Omental fat pad (tissue), 4 donors: ENCODE measurements around the gene CDC34. TPM values are rescaled to one million over a fixed set of nuclear protein-coding genes. Genes with fewer than 3 reads are reported as not detected.
A peak's percentile ranks its signal among the peaks of the same experiment; 100 is the strongest.

Source experiments
- ATAC-seq: fragments of 150-250 bp; one replicate; pipeline ENCODE4 v1.9.1; 2016; ENCODE audit warnings: mild to moderate bottlenecking, moderate library complexity; ENCODE audit not compliant: low FRiP score
- DNase-seq: peaks from one replicate; pipeline ENCODE4 v3.0.0-alpha.2; 2019; ENCODE audit warnings: low spot score
- total RNA-seq, 4 donors: library from RNA; depleted of rRNA; stranded (reverse); fragments of >200 nt; gene quantifications; one replicate each; pipeline ENCODE4 v1.1.0, GENCODE V29; 2016
- TF ChIP-seq, protein P1 (sequence below), 3 donors: fragments of 450-650 bp; IDR thresholded peaks; one replicate each; pipeline ENCODE4 v1.5.1; 2016 to 2017; ENCODE audit warnings: antibody characterized with exemption in 3 of 3, mild to moderate bottlenecking in 3 of 3, moderate library complexity in 2 of 3

Gene CDC34
- total RNA-seq, 4 donors from 2014 or later = 40.2 to 67.7 (median 55.5) TPM

DNA sequence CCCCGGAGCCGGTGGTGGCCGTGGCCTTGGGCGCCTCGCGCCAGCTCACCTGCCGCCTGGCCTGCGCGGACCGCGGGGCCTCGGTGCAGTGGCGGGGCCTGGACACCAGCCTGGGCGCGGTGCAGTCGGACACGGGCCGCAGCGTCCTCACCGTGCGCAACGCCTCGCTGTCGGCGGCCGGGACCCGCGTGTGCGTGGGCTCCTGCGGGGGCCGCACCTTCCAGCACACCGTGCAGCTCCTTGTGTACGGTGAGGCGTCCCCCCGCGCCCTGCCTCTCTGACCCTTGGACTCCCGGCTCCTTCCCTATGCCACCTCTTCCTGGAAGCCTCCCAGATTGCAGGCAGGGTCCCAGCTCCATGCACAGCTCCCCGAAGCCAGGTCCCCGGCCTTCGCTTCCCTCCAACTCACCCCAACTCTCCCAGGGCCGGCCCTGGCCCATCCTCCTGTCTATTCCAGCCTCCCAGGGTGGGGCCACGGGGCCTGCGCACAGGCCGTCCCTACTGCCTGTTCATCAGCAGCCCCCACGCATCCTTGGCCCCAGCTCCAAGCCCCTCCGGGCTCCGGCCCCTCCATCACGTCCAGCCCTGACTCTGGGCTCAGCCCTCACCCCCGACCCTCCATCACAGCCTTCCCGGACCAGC is 33.6 kb upstream of the CDC34 start:
- DNase-seq (no peak), ATAC-seq (no peak)
- TF ChIP-seq, protein P1, sequence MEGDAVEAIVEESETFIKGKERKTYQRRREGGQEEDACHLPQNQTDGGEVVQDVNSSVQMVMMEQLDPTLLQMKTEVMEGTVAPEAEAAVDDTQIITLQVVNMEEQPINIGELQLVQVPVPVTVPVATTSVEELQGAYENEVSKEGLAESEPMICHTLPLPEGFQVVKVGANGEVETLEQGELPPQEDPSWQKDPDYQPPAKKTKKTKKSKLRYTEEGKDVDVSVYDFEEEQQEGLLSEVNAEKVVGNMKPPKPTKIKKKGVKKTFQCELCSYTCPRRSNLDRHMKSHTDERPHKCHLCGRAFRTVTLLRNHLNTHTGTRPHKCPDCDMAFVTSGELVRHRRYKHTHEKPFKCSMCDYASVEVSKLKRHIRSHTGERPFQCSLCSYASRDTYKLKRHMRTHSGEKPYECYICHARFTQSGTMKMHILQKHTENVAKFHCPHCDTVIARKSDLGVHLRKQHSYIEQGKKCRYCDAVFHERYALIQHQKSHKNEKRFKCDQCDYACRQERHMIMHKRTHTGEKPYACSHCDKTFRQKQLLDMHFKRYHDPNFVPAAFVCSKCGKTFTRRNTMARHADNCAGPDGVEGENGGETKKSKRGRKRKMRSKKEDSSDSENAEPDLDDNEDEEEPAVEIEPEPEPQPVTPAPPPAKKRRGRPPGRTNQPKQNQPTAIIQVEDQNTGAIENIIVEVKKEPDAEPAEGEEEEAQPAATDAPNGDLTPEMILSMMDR (IDR thresholded peaks at IDR 0.05) = no peak

DNA sequence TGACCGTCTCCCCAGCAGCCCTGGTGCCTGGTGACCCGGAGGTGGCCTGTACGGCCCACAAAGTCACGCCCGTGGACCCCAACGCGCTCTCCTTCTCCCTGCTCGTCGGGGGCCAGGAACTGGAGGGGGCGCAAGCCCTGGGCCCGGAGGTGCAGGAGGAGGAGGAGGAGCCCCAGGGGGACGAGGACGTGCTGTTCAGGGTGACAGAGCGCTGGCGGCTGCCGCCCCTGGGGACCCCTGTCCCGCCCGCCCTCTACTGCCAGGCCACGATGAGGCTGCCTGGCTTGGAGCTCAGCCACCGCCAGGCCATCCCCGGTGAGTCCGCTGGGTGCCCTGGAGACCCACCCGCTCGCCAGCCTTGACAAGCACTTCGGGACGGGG is 33.1 kb upstream of the CDC34 start:
- TF ChIP-seq, protein P1 (IDR thresholded peaks at IDR 0.05) = no peak
- ATAC-seq (no peak), DNase-seq (no peak)

DNA sequence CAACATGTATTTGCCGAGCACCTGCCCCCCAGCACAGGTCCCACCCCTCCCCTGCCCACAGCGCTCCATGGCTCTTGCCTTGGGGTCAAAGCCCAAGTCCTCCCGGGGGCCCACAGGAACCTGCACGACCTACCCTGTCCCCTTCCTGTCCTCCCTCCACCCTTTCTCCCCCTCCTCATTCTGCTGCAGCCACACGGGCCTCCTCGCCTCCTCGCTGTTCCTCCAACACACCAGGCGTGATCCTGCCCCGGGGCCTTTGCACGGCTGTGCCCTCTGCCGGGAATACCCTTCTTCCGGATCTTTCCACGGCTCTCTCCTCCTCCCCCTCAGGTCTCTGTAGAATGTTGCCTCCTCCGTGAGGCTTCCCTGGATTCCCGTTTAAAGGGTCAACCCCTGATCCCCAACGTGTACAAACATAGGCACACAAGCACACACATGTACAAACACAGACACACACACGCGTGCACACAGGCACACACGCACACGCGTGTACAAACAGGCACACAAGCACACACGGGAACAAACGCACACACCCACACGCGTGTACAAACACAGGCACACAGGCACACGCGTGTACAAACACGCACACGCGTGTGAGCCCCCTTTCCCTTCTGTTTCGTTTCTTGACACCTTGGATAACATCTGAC is 32.5 kb upstream of the CDC34 start:
- DNase-seq = no peak
- TF ChIP-seq, protein P1 (IDR thresholded peaks at IDR 0.05) = no peak
- no peak for ATAC-seq

DNA sequence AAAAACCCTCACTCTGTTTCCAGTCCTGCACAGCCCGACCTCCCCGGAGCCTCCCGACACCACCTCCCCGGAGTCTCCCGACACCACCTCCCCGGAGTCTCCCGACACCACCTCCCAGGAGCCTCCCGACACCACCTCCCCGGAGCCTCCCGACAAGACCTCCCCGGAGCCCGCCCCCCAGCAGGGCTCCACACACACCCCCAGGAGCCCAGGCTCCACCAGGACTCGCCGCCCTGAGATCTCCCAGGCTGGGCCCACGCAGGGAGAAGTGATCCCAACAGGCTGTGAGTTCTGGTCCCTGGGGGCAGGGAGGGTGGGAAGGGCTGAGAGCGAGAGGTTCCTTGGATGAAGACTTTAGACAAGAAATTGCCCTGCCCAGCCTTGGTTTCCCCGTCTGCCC is 29.9 kb upstream of the CDC34 start:
- DNase-seq (no peak), ATAC-seq (no peak)

DNA sequence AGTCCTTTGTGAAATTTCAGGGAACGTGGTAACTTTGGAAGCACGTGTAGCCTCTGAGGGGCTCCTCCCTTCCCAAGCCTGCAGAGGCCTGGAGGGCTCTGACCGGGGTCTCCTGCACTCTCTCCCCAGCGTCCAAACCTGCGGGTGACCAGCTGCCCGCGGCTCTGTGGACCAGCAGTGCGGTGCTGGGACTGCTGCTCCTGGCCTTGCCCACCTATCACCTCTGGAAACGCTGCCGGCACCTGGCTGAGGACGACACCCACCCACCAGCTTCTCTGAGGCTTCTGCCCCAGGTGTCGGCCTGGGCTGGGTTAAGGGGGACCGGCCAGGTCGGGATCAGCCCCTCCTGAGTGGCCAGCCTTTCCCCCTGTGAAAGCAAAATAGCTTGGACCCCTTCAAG is 26.9 kb upstream of the CDC34 start:
- ATAC-seq = no peak
- no peak for DNase-seq
- TF ChIP-seq, protein P1 (IDR thresholded peaks at IDR 0.05) = no peak

More for the DNA sequence above, 29.9 kb upstream of the CDC34 start:
- TF ChIP-seq, protein P1 (IDR thresholded peaks at IDR 0.05) = no peak

DNA sequence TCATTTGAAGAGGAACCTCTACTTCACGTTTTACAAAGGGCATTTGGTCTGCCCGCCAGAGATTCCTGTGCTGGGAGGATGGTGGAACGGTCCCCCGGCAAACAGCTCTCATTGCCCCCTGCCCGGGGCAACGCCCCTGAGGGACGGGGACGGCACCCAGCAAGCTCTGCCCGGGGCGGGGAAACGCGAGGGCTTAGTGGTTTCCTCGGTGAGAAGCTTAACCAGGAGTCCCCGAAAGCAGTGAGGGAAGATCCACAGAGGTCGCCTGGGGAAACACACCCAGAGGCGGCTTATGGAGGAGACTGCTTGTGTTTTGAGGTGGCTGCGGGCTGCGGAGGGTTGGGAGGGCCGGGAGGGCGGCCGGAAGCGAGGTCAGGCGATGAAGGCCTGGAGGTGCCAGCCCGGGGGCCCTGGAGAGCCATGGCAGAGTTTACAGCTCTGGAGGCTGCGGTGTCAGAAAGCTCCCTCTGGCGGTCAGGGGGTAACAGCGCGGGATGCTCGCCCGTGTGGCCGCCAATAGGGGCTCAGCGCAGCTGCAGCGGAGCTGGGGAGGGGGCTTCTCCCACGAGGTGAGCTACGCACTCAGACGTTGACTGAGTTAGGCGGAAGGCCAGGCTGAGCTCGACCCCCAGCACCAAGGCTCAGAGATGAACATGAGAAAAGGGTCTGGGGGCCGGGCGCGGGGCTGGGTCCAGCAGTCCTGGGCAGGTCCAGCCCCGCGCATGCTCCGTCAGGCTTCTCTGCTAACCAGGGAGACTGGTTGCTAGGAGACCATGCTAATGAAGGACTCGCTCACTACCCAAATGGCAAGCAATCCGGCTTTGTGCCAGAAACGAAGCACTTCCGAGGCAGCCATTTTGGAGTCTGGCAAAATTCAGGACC is 24.9 kb upstream of the CDC34 start:
- no peak for DNase-seq
- peak; percentile 94 for ATAC-seq
- TF ChIP-seq, protein P1 (IDR thresholded peaks at IDR 0.05) = peak in 2 of 3 donors; percentile 47 to 95
